ENCODE results near the gene RAB1A. TPM values are rescaled to one million over a fixed set of nuclear protein-coding genes. Genes with fewer than 3 reads are reported as not detected.

RAB1A gene
- total and polyA plus RNA-seq, 8 donors, result 156 to 202 (median 169) TPM

DNA sequence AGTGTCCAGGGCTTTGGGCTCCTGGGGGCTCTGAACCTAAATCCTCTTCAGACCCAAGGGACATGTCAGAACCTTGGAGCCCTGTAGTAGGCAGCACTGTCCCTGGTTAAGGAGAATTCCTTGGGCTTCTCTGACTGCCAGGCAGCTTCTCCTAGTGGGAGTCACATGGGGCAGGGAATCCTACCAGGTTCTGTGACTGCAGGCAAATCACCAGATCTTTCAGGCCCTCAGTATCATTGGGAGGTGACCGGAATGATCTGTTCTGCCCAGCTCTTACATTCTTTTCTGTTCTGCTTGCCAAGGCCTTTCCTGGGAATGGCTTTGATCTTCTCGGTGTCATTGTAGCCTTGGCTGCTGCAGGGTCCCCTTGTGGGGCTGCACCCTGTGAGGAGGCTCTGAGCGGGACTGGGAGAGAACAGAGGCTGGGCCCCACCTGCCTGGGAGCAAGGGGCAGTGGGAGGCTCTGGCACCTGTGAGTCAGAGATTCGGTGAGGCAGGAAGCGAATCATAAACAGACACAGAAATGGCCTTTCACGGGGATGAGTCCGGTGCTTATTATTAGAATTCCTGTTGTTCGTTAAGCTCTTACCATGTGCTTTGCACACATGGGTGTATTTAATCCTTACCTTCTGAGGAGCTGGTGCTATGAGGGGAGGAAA, 59.6 kb downstream of the RAB1A start:
- intact Hi-C loops (cut with DNase I), result no loop called here
- Histone ChIP-seq H3K36me3 (peaks cover 0 to 51% of the 10 kb centered on the region in 2 donors), H3K4me3 (no peak overlapping the region), H3K27me3 (no peaks in the 10 kb centered on the region), H3K9me3 (no peaks in the 10 kb centered on the region), H3K4me1 (peaks cover 13 to 61% of the 10 kb centered on the region in 2 donors), H3K27ac (peak overlapping the region; percentile 17 to 72)
- no peak for ATAC-seq
- no peak for DNase-seq
- no peak for TF ChIP-seq CTCF (IDR thresholded peaks at IDR 0.05)

- no peak overlapping the region for H3K4me3 ChIP-seq
- H3K27ac ChIP-seq, result peak overlapping the region in 1 of 2 donors; percentile 72
- ATAC-seq, result no peak
- intact Hi-C loops (cut with DNase I), result loop anchor here in 1 of 2 donors (10.0 kb wide), 1 partner anchor 105 kb away; no protein-coding TSS in a partner anchor
- H3K4me1 ChIP-seq, result peaks cover 19 to 66% of the 10 kb centered on the region in 2 donors
- peaks cover 0 to 47% of the 10 kb centered on the region in 2 donors for H3K36me3 ChIP-seq
- H3K27me3 ChIP-seq, result no peaks in the 10 kb centered on the region
- no peak for TF ChIP-seq CTCF (IDR thresholded peaks at IDR 0.05)
- no peaks in the 10 kb centered on the region for H3K9me3 ChIP-seq
- no peak for DNase-seq
These were observed 60.5 kb downstream of the RAB1A start for GRCh38 chr2:65069439-65069824.

GRCh38 chr2:65067806-65068553, 61.9 kb downstream of the RAB1A start:
- Histone ChIP-seq H3K27ac (peak overlapping the region in 1 of 2 donors; percentile 72), H3K4me1 (peaks cover 28 to 81% of the 10 kb centered on the region in 2 donors), H3K36me3 (peaks cover 0 to 32% of the 10 kb centered on the region in 2 donors), H3K9me3 (no peaks in the 10 kb centered on the region), H3K27me3 (no peaks in the 10 kb centered on the region), H3K4me3 (no peak overlapping the region)
- intact Hi-C loops (cut with DNase I), result loop anchor here in 1 of 2 donors (10.0 kb wide), 1 partner anchor 107 kb away; no protein-coding TSS in a partner anchor
- ATAC-seq (no peak), DNase-seq (no peak)
- no peak for TF ChIP-seq CTCF (IDR thresholded peaks at IDR 0.05)

GRCh38 chr2:65064728-65065552, 65.0 kb downstream of the RAB1A start:
- ATAC-seq (peak; percentile 87), DNase-seq (peak in 2 of 4 donors; percentile 61 to 79)
- H3K4me3 ChIP-seq, result no peak overlapping the region
- H3K9me3 ChIP-seq, result no peaks in the 10 kb centered on the region
- peak; percentile 40 to 57 for TF ChIP-seq CTCF (IDR thresholded peaks at IDR 0.05)
- H3K27ac ChIP-seq, result peak overlapping the region; percentile 69 to 87
- H3K27me3 ChIP-seq, result no peaks in the 10 kb centered on the region
- peaks cover 28 to 73% of the 10 kb centered on the region in 2 donors for H3K4me1 ChIP-seq
- peaks cover 0 to 2% of the 10 kb centered on the region in 2 donors for H3K36me3 ChIP-seq
- intact Hi-C loops (cut with DNase I), result loop anchor here in 1 of 2 donors (10.0 kb wide), 1 partner anchor 110 kb away; no protein-coding TSS in a partner anchor
